HG03565 (cell line): ENCODE data around the gene FBP2.
"Not testable (repeated sequence)": the region's sequence is repeated elsewhere in the genome, so short reads cannot be mapped to it uniquely, and the experiment has no call there.

Experiments
- ATAC-seq: cut with Tn5 transposase; IDR thresholded peaks from one replicate; pipeline ENCODE4 v1.9.1; 2021; ENCODE audit warnings: mild to moderate bottlenecking, moderate library complexity; ENCODE audit not compliant: unreplicated experiment

The FBP2 gene

GRCh38 chr9:94566550-94566949 is 27.1 kb downstream of the FBP2 start:
- ATAC-seq, result no peak

- ATAC-seq, result not testable (repeated sequence)
These were observed 29.3 kb downstream of the FBP2 start for GRCh38 chr9:94564279-94564678.

- ATAC-seq, result no peak
These were observed 30.1 kb downstream of the FBP2 start for GRCh38 chr9:94563548-94563947.

- ATAC-seq, result no peak
These were observed 33.4 kb downstream of the FBP2 start for GRCh38 chr9:94560237-94560636.

DNA sequence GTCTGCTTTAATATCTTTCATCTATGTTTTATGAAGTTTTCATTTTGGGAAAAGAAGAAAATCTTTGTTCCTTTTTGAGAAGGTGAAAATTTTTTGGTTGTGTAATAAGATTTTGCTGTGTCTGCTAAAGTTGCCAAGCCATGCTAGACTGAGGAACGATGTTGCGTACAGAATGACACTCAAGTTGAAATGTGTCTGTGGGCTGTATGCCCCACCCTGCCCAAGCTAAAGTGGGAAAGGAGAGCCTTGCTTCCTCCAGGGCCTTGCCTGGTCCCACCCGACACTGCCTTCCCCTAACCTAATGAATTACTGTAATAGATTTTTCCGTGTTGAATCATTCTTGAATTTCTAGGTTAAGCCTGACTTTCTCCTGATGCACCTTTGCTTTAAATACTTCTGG is 36.2 kb downstream of the FBP2 start:
- ATAC-seq, result no peak

- no peak for ATAC-seq
These were observed 38.9 kb downstream of the FBP2 start, which contains the start of gene PCAT7 for GRCh38 chr9:94554439-94555331. TSS of gene PCAT7 (plus strand) at chr9:94555083.

- ATAC-seq, result no peak
These were observed 39.6 kb downstream of the FBP2 start for GRCh38 chr9:94554078-94554438.

DNA sequence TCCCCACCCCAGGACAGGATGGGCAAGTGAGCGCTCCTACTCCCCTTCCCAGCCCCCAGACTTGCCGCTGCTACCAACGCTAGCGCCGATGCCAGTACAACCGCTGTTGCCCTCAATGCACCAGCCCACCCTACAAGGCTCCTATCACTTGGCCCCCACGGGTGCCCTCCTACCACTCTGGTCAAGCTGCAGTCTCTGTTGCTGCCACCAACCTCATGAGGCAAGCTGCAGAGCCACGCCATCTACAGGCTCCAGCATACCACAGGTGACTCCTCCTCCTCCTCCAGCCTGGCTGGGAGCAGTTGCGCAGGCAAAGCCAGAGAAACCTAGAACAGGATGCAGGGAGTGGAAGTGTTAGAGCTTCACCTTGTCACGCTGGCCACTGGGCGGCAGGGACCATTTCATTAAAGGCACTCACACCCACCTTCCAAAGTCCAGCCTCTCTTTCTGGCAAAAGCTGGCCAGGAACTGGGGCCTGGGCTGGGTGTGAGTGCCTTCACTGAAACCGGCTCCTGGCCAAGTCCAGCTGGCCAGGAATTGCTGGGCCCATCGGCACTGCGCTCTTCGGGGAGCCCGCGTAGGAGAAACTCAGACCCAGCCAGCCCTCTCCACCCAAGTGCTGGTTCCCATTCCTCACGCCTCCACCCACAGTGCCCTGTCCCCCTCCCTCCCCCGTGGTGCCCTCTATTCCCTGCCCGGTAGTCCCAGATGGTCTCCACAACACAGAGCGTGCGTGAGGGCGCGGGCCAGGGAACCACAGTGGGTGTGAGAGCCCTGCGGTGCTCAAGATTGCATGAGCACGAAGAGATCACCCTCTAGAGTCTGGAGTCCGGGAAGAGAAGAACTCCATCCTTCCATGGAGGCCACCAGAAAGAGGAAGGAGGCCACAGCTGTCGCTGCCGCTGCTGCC is 40.3 kb downstream of the FBP2 start:
- ATAC-seq, result no peak

DNA sequence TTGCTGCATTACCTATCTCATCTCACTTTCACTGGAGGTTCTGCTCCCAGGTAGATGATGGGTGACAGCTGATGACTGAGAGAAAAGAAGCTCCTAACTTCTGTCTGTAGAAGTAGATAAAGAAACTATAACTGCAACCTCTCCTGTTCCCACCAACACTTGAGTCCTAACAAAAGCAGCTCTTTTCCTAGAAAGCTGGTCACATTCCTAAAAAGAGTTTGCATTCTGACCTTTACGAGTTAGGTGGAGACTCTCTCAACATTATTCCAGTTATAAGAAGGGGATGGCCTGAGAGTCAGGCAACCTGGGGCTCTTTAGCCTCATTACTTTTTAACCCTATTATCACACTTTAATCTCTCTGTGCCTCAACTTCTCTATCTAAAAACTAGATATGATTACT is 47.7 kb downstream of the FBP2 start:
- ATAC-seq, result no peak

DNA sequence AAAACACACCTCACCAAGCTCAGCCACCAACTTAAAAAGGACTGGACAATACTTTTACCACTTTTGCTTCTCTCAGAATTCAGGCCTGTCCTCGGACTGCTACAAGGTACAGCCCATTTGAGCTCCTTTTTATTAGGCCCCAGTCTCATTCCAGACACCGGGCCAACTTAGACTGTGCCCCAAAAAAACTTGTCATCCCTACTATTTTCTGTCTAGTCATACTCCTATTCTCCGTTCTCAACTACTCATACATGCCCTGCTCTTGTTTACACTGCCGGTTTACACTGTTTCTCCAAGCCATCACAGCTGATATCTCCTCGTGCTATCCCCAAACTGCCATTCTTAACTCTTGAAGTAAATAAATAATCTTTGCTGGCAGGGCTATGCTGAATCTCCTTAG is 49.3 kb downstream of the FBP2 start:
- ATAC-seq, result not testable (repeated sequence)

DNA sequence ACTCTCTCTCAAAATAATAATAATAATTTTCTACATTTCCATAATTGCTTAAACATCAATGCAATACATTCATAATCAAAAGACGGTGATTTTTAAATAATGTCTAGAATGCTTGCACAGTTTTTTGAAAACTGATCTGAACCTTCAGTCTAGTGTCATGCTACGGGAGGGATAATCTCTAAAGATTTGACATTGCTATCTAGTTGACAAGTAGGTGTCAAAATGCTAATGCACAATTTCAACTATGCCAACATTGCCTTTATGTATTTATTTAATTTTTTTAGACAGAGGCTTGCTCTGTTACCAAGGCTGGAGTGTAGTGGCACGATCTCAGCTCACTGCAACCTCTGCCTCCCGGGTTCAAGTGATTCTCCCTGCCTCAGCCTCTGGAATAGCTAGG is 54.7 kb downstream of the FBP2 start:
- no peak for ATAC-seq

DNA sequence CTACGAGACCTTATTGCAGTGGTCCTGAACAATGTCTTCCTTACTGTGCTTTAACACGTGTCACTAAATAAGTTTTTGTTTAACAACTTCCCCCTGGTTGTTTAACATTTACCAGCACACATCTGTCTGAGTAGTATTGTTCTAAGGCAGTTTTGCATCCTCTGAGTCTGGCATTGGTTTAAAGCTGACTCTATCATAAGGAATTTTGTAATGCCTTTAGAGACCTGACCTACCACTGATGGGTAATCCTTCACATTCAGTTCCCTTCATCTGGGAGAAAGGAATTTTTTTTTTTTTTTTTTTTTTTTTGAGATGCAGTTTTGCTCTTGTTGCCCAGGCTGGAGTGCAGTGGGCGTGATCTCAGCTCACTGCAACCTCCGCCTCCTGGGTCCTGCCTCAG is 58.7 kb downstream of the FBP2 start:
- no peak for ATAC-seq

DNA sequence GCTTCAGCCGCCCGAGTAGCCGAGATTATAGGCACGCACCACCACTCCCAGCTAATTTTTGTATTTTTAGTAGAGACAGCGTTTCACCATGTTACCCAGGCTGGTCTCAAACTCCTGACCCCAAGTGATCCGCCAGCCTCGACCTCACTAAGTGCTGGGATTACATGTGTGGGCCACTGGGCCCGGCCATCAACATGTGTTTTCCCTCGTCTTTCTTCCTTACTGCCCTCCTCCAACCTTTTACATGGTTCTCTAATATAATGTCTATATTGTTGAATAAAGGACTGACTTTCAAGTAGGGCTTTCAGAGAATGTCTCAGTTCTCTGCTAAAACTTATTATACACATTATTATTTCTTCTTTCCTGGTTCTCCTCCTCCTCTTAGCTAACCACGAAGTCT is 60.0 kb downstream of the FBP2 start:
- ATAC-seq, result no peak

- no peak for ATAC-seq
These were observed 60.5 kb downstream of the FBP2 start for GRCh38 chr9:94533155-94533554.

DNA sequence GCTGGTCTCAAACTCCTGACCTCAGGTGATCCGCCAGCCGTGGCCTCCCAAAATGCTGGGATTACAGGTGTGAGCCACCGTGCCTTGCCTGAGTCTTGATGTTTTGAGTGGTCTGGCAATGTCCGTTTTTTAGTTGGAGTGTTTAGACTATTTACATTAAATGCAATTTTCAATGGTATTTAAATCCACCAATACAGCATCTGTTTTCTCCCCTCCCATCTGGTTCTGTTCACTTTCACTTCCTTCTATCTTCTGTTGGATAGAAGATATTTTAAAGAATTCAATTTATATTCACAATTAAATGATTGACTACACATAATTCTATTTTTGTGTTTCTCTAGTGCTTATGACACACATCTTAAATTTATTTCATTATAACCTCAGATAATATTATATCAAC is 64.7 kb downstream of the FBP2 start:
- no peak for ATAC-seq

DNA sequence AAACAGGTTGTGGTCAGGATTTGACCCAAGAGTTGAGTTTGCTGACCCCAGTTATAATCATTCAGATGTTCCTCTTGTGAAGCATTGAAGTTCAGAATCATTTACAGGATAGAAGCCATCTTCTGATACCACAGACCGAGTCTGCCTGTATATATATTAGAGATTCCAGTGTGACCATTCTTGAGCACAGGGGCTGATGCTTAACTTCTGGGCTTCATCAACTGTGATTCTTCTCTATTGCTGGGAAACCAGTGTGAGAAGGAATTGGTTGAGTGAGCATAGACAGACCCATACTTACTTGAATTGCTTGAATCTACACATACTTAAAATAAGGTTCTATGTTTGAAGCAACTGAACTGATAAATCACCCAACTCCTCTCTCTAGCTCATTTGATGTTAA is 66.7 kb downstream of the FBP2 start:
- no peak for ATAC-seq

DNA sequence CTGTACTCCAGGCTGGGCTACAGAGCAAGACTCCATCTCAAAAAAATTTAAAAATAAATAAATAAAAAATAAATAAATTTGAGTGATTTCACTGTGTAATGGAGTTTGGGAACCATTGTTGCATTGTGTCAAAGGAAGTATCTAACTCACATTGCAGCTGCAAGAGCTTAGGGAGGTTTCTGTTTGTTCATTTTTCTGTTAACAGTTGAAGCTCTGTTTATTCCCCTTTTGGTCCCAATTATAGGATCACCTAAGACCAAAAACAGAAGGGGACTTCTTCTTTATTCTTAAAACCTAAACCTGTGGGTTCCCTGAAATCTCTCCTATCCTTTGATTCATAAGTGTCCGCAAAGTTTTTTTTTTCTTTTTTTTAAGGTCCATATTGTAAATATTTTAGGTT is 67.4 kb downstream of the FBP2 start:
- no peak for ATAC-seq

- ATAC-seq, result no peak
These were observed 68.1 kb downstream of the FBP2 start for GRCh38 chr9:94525396-94526035.

DNA sequence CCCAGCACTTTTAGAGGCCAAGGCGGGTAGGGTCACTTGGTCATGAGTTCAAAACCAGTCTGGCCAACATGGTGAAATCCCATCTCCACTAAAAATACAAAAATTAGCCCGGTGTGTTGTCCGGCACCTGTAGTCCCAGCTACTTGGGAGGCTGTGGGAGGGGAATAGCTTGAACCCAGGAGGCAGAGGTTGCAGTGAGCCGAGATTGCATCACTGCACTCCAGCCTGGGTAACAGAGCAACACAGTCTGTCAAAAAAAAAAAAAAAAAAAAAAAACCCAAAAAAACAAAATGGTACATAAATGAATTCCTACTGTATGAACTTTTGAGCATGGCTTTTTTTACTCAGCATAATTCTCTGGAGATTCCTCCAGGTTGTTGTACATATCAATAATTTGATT is 76.4 kb downstream of the FBP2 start:
- ATAC-seq, result no peak

- ATAC-seq, result no peak
These were observed 78.9 kb downstream of the FBP2 start for GRCh38 chr9:94514722-94515121.

DNA sequence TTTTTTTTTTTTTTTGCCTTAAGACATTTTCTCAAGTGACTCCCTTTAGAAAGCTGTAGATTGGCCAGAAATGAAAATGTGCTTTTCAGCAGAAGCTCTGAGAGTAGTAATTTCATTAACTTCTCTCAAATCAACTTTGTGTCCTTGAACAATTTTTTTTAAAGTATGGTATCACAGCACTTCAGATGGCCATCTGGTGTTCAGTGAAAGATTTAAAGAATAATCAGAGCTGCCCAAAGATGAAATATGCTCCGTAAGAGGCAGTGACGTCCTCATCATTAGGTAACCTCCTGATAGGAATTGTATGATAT is 81.7 kb downstream of the FBP2 start:
- no peak for ATAC-seq
